ENCODE measurements around the gene CCR2.

Gene CCR2

GRCh38 chr3:46405301-46406019 is 51.5 kb downstream of the CCR2 start:
- DNase-seq: no peak

- DNase-seq: no peak
These were observed 52.5 kb downstream of the CCR2 start for GRCh38 chr3:46406443-46406787.

DNA sequence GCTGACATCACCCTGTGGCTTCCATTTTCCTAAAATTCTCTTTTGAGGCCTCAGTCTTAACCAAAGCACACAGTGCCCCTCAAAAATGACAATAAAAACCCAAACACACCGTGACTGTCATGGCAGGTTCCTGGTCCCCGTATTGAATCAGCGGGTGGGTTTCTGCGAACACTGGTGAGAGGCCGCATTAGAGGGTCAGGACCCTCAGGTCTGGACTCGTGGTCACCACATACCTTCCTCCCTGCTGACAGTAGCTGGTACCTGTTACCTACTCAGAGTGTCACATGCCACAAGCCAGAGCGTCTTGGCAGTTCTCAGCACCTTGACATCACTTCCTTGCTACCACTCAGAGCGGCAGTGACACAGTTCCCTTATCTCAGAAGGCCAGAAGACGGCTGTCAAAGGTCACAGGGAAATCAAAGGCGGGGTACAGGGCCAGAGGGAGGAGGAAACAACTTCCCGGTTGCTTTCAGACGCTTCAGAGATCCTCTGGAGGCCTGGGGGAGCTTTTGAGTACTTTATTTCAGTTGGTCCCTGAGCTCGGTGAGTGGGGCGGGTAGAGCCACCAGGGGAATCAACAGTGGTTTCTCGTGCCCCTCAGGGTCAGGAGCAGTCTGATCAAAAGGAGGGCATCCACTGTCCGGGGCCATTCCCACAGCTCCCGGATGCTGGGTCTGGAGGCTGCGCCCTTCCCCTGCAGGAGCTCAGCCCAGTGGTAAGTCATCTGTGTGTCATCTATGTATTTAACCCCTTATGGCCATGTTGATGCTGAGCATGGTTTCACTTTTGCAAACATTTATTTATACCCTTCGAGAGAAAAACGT is 53.1 kb downstream of the CCR2 start, which contains the start of the genes CCR5AS and CCRL2:
TSS of gene CCR5AS (minus strand) at position 279 of the 824 bp plus-strand sequence.
TSS of gene CCRL2 (plus strand) at position 472 of the 824 bp plus-strand sequence. CDS start 821 bp downstream, outside the sequence.
- DNase-seq: peak; percentile 45

- DNase-seq: no peak
These were observed 54.1 kb downstream of the CCR2 start for GRCh38 chr3:46407970-46408369.

GRCh38 chr3:46408853-46409252 is 54.9 kb downstream of the CCR2 start:
- no peak for DNase-seq

DNA sequence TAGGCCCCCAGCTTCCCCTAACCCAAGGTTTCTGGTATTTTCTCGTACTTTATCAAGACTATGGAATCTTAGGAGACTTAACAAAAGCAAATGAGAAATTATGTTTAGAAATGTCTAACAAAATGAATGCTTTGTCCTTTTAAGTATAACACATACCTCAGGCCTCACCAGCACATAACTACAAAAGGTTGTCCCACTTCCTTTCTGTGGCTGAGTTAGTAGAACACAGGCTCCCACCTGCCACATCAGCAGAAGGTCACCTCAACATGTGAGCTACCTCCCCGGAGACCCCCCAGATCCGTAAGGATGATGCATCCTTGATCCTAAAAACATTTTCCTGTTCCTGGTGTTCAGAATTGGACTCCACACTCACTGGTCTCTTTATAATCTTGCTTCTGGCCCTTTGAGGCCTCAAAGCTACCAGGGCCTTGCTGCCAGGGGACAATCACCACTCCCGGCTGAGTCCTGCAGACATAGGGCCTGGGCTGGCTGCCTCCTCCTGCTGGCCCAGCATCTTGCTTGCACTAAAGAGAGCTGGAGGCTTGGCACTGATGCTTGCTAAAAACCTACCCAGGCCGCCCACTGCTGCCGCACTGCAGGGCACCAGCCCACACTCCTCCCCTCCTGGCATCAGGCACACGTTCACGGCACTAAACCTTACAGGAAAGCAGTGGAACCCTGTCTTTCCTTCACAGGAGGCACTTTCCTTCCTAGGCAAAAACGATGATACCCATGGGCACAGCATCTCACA is 56.0 kb downstream of the CCR2 start:
- DNase-seq: no peak

Data from CD4-positive, alpha-beta T cell treated with Interleukin-17A for 4 hours (primary cell).